T-cell (primary cell): ENCODE results near the gene DOCK11. TPM values are rescaled to one million over a fixed set of nuclear protein-coding genes. Genes with fewer than 3 reads are reported as not detected.

Experiments used
- ATAC-seq, 4 experiments: fragments of 200-7000 bp in 3 of 4; fragments of 150-1000 bp in 1 of 4; cut with Tn5 transposase; replicated peaks in 1 of 4; 1 replicate in 3 of 4; 2 replicates in 1 of 4; pipeline ENCODE4 v1.10.0; 2021; ENCODE audit warnings: moderate library complexity in 3 of 4, mild to moderate bottlenecking in 2 of 4, moderate number of reproducible peaks in 1 of 4
- CTCF ChIA-PET, 2 donors: fragments of 300-600 bp; sonication (Branson Sonifier 250); formaldehyde crosslinking; loops; one replicate each; lab custom pipeline; 2022; ENCODE audit warnings: antibody characterized with exemption in 2 of 2; lab: Charles Lee
- POLR2A ChIA-PET, 2 donors: fragments of 300-600 bp; sonication (Branson Sonifier 250); formaldehyde crosslinking; loops; one replicate each; lab custom pipeline; 2022; ENCODE audit warnings: antibody characterized with exemption in 2 of 2; lab: Charles Lee
- DNase-seq, 35 experiments: peaks; one replicate each; pipeline versions ENCODE4 v3.0.0 to v3.0.0-alpha.2; 2013 to 2023
- H3K27ac ChIP-seq: one replicate; pipeline ENCODE4 v1.5.1; 2013; ENCODE audit warnings: low read length
- H3K27me3 ChIP-seq, 2 experiments: replicated peaks in 1 of 2; 1 replicate in 1 of 2; 2 replicates in 1 of 2; pipeline versions ENCODE4 v1.6.1 to v1.7.0; 2013; ENCODE audit warnings: low read length in 1 of 2, mixed read lengths in 1 of 2; ENCODE audit not compliant: control insufficient read depth in 2 of 2, insufficient read depth in 2 of 2; ENCODE audit errors: extremely low read depth in 1 of 2
- H3K36me3 ChIP-seq, 2 donors: 1 replicate in 1 of 2; 2 replicates in 1 of 2; pipeline versions ENCODE4 v1.6.1 to v1.7.0; 2013; ENCODE audit warnings: low read length in 1 of 2; ENCODE audit not compliant: control insufficient read depth in 2 of 2, insufficient read depth in 1 of 2; ENCODE audit errors: extremely low read depth in 1 of 2
- H3K4me1 ChIP-seq, 2 experiments: 1 replicate in 1 of 2; 2 replicates in 1 of 2; pipeline versions ENCODE4 v1.6.1 to v1.7.0; 2013; ENCODE audit warnings: low read length in 2 of 2, mixed read lengths in 1 of 2; ENCODE audit not compliant: insufficient read depth in 2 of 2, control insufficient read depth in 1 of 2; ENCODE audit errors: extremely low read depth in 1 of 2
- H3K4me3 ChIP-seq, 2 donors: 1 replicate in 1 of 2; 2 replicates in 1 of 2; pipeline versions ENCODE4 v1.5.1 to v1.7.0; 2013; ENCODE audit warnings: mild to moderate bottlenecking in 2 of 2, low read length in 1 of 2, moderate library complexity in 1 of 2; ENCODE audit not compliant: control insufficient read depth in 1 of 2; ENCODE audit errors: extremely low read depth in 1 of 2
- H3K9me3 ChIP-seq: 2 replicates; pipeline ENCODE4 v1.7.0; 2013
- H3K27ac Mint-ChIP-seq, 2 donors: one replicate each; pipeline ENCODE4 v1.8.0; 2020 to 2021; ENCODE audit warnings: mild to moderate bottlenecking in 2 of 2, mixed read lengths in 2 of 2
- H3K27me3 Mint-ChIP-seq, 2 donors: one replicate each; pipeline ENCODE4 v1.8.0; 2021 to 2022; ENCODE audit warnings: mixed read lengths in 2 of 2
- H3K36me3 Mint-ChIP-seq: one replicate; pipeline ENCODE4 v1.8.0; 2021; ENCODE audit warnings: mixed read lengths
- H3K4me1 Mint-ChIP-seq, 3 donors: one replicate each; pipeline ENCODE4 v1.8.0; 2020 to 2022; ENCODE audit warnings: mixed read lengths in 3 of 3, mild to moderate bottlenecking in 1 of 3
- H3K4me3 Mint-ChIP-seq, 3 donors: one replicate each; pipeline ENCODE4 v1.8.0; 2020 to 2022; ENCODE audit warnings: mild to moderate bottlenecking in 3 of 3, mixed read lengths in 3 of 3, moderate library complexity in 3 of 3
- H3K9me3 Mint-ChIP-seq, 3 donors: one replicate each; pipeline ENCODE4 v1.8.0; 2020 to 2022; ENCODE audit warnings: mixed read lengths in 3 of 3
- WGBS: methylation state at CpG from one replicate; pipeline ENCODE4 v1.1.5; 2013; ENCODE audit warnings: missing lambda C conversion rate; ENCODE audit not compliant: insufficient coverage; 5-methylcytosine and 5-hydroxymethylcytosine counted together
- total RNA-seq, 35 experiments: library from RNA in 6 of 35; stranded (reverse) in 6 of 35; fragments of 120-200 nt in 1 of 35; gene quantifications; one replicate each; pipeline versions ENCODE4 v1.2.1 to v1.2.4 and lab custom pipeline; 2013 to 2026

The DOCK11 gene
- total RNA-seq, 5 donors from 2014 or later (not counting 1 experiment from before 2014, with no cell fraction given), result 90.7 to 102 (median 94.5) TPM

DNA sequence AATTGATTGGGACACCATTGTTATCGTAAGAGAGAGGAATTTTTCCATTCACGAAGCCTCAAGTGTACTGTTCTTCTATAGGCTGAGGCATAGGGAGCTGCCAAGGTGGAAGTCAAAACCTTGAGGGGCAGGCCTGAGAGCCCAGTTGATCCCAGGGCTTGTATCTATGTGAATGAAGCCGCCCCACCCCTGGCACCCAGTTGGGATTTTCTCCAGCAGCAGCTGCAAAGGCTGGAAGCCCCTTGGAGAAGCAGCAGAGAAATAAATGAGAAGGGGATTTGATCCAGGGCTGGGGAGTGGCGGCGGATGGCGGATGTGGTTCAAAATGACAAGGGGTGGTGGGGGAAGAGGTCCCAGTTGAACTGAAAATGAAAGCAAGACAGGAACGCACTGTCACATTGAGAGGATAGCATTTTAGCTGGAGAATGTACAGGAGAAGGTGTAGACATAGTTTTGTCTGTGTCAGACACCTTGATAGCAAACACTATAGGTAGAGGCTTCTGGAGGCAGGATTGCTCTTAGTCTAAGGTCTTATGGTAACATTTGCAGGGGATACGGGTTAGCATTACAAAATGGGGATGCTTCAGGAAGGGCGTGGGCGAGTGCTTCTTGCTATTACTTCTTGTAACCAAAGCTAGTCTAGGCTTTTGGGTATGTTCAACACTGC is 32.6 kb downstream of the DOCK11 start:
- Histone ChIP-seq H3K27me3 (no peaks in the 10 kb centered on the region), H3K36me3 (peaks cover 0 to 4% of the 10 kb centered on the region in 2 donors), H3K4me3 (peak overlapping the region; percentile 55 to 68), H3K27ac (peak overlapping the region; percentile 89), H3K4me1 (peaks cover 27 to 69% of the 10 kb centered on the region in 2 experiments), H3K9me3 (no peaks in the 10 kb centered on the region)
- Mint-ChIP-seq H3K9me3 (peaks cover 0 to 3% (median 0%) of the 10 kb centered on the region in 3 donors), H3K27ac (peak overlapping the region; percentile 94 to 97), H3K4me3 (peak overlapping the region; percentile 73 to 89 (median 83)), H3K27me3 (peaks cover 0 to 4% of the 10 kb centered on the region in 2 donors), H3K4me1 (peaks cover 71 to 84% (median 78%) of the 10 kb centered on the region in 3 donors), H3K36me3 (peaks cover 9% of the 10 kb centered on the region)
- ChIA-PET CTCF (interaction anchor here (0.6 to 2.0 kb wide), 6 partner anchors 8 to 441 kb away, joined by 3 to 5 read pairs (median 3); partner anchors contain the start of gene DOCK11 (in 1 of the 2)), POLR2A (interaction anchor here (0.5 to 1.9 kb wide), 6 partner anchors 27 to 1318 kb away, joined by 3 to 8 read pairs (median 4); partner anchors contain the start of gene DOCK11 (in 1 of the 2))
- ATAC-seq (peak; percentile 76 to 81 (median 80)), DNase-seq (peak in 34 of 35 experiments; percentile 28 to 76 (median 47))
- 0% methylated on average over 1 of the region's 10 CpGs for WGBS

DNA sequence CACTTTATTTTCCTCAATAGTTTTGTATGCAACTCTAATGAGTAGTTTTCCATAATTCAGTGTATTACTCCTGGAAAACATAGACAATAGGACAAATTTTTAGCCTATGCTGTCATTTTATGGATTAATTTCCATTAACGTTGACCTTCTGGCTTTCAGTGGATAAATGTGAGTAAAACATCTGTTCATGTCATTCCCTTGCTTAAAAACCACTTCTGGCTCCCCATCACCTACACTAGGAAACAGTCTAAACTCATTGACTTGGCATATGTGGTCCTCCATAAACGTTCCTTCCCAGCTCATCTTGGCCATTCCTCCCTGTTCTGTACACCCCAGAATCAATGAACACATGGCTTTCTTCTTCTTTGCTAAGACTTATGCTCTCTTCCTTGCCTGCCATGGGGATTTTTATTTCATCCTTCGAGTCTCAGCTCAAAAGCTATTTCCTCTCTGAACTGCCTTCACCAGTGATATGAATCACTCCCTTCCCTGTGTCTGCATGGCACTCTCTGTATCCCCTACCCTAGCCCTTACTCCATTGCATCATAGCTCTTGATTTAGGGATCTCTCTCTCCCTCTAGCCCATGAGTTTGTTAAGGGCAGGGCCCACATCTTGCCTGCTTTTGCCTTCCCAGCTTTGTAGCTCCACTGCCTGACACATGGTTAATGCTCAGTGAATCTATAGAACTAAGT is 34.8 kb downstream of the DOCK11 start:
- H3K36me3 ChIP-seq, result peaks cover 0 to 4% of the 10 kb centered on the region in 2 donors
- Mint-ChIP-seq H3K4me1 (peaks cover 77 to 85% (median 80%) of the 10 kb centered on the region in 3 donors), H3K36me3 (peaks cover 9% of the 10 kb centered on the region), H3K27me3 (peaks cover 0 to 4% of the 10 kb centered on the region in 2 donors), H3K27ac (peak overlapping the region; percentile 94 to 97), H3K4me3 (peak overlapping the region in 2 of 3 donors; percentile 39 to 42), H3K9me3 (peaks cover 0 to 3% (median 0%) of the 10 kb centered on the region in 3 donors)
- no peaks in the 10 kb centered on the region for H3K9me3 ChIP-seq
- peak overlapping the region; percentile 89 for H3K27ac ChIP-seq
- peaks cover 22 to 51% of the 10 kb centered on the region in 2 experiments for H3K4me1 ChIP-seq
- DNase-seq (peak in 1 of 35 experiments; percentile 28), ATAC-seq (no peak)
- POLR2A ChIA-PET, result interaction anchor here (0.6 to 1.3 kb wide), 6 partner anchors 14 to 39 kb away, joined by 3 to 12 read pairs (median 4); partner anchors contain the start of gene DOCK11 (in 1 of the 2)
- WGBS, result 67% methylated on average over 1 of the region's 3 CpGs
- H3K27me3 ChIP-seq, result no peaks in the 10 kb centered on the region
- no peak overlapping the region for H3K4me3 ChIP-seq
- CTCF ChIA-PET, result interaction anchor here in 1 of 2 donors (0.9 to 2.0 kb wide), 3 partner anchors 9 to 73 kb away, joined by 3 to 7 read pairs (median 4); no protein-coding TSS in a partner anchor

DNA sequence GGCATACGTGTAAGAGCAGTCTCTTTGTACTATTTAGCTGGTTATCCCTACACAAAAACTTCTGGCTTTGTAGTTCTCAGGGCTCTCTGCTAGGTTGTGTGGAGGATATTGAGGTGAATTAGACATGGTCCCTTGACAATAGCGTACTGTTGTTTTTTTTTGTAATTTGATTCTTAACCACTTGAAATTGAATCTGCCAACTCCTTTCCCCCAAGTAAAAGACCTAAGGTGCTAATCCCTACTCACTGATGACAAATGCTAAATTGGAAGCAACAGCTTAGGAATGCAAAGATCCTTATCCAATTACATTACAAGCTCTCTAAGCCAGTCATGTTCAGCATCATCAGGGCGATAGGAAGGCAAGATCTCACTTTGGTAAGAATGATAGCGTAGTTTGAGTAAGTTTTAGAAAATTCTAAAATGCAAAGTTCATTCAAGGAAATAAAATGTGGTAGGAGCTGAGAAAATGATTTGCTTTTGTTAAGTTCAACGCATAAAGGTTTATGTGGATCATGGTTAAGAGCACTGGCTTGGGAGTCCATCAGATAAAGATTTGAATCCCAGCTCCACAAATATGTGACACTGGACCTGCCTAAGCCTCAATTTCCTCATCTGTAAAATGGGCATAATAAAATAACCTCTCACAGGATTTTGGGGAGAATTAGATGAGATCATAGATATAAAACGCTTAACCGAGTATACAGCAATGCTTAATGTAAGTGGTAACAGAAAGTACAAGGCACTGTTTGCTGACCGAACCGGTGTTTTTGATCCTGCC is 39.3 kb downstream of the DOCK11 start:
- H3K4me1 Mint-ChIP-seq, result peaks cover 67 to 83% (median 77%) of the 10 kb centered on the region in 3 donors
- peaks cover 9% of the 10 kb centered on the region for H3K36me3 Mint-ChIP-seq
- no peaks in the 10 kb centered on the region for H3K27me3 Mint-ChIP-seq
- no peak for ATAC-seq
- Histone ChIP-seq H3K9me3 (no peaks in the 10 kb centered on the region), H3K4me1 (peaks cover 11 to 36% of the 10 kb centered on the region in 2 experiments), H3K36me3 (no peaks in the 10 kb centered on the region), H3K27me3 (no peaks in the 10 kb centered on the region), H3K27ac (no peak overlapping the region), H3K4me3 (no peak overlapping the region)
- no peak overlapping the region for H3K4me3 Mint-ChIP-seq
- DNase-seq, result no peak
- WGBS, result 82% methylated on average over 2 of the region's 9 CpGs
- no peaks in the 10 kb centered on the region for H3K9me3 Mint-ChIP-seq
- peak overlapping the region; percentile 76 to 78 for H3K27ac Mint-ChIP-seq
- POLR2A ChIA-PET, result interaction anchor here (0.5 to 0.7 kb wide), 3 partner anchors 34 to 51 kb away, joined by 3 to 4 read pairs (median 3); no protein-coding TSS in a partner anchor
- CTCF ChIA-PET, result interaction anchor here (1.1 to 2.2 kb wide), 6 partner anchors 13 to 701 kb away, joined by 3 to 17 read pairs (median 4); partner anchors contain the start of genes DOCK11 (in 1 of the 2) and PGRMC1 (in 1 of the 2)

DNA sequence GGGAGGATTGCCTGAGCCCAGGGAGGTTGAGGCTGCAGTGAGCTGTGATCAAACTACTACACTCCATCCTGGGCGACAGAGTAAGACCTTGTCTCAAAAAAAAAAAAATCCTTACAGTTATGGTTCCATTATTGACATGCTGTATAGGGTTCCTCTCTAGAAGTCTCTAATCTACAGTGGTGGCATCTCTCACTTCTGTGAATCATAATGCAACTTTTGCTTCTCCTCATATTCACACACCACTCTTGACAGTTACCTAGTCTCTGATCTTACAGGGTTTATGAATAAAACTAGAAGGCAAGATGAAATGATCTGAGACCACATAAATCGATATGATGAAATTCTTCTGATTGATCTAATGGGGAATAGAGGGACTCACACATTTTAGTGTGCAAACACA is 40.6 kb downstream of the DOCK11 start:
- ChIA-PET POLR2A (no interaction called here), CTCF (interaction anchor here in 1 of 2 donors (0.6 to 2.2 kb wide), 4 partner anchors 35 to 162 kb away, joined by 3 to 17 read pairs (median 3); partner anchors contain the start of gene DOCK11)
- H3K27me3 Mint-ChIP-seq, result no peaks in the 10 kb centered on the region
- peak overlapping the region; percentile 43 to 56 (median 49) for H3K4me3 Mint-ChIP-seq
- Histone ChIP-seq H3K36me3 (no peaks in the 10 kb centered on the region), H3K27ac (peak overlapping the region; percentile 61), H3K4me1 (peaks cover 2 to 27% of the 10 kb centered on the region in 2 experiments), H3K27me3 (no peaks in the 10 kb centered on the region), H3K4me3 (no peak overlapping the region), H3K9me3 (no peaks in the 10 kb centered on the region)
- ATAC-seq, result peak in 3 of 4 experiments; percentile 50 to 62 (median 53)
- peaks cover 3% of the 10 kb centered on the region for H3K36me3 Mint-ChIP-seq
- peak overlapping the region; percentile 73 to 78 for H3K27ac Mint-ChIP-seq
- no peaks in the 10 kb centered on the region for H3K9me3 Mint-ChIP-seq
- DNase-seq, result no peak
- H3K4me1 Mint-ChIP-seq, result peaks cover 60 to 78% (median 72%) of the 10 kb centered on the region in 3 donors
- WGBS, result no CpG with 5 or more reads among the region's 2 CpGs

DNA sequence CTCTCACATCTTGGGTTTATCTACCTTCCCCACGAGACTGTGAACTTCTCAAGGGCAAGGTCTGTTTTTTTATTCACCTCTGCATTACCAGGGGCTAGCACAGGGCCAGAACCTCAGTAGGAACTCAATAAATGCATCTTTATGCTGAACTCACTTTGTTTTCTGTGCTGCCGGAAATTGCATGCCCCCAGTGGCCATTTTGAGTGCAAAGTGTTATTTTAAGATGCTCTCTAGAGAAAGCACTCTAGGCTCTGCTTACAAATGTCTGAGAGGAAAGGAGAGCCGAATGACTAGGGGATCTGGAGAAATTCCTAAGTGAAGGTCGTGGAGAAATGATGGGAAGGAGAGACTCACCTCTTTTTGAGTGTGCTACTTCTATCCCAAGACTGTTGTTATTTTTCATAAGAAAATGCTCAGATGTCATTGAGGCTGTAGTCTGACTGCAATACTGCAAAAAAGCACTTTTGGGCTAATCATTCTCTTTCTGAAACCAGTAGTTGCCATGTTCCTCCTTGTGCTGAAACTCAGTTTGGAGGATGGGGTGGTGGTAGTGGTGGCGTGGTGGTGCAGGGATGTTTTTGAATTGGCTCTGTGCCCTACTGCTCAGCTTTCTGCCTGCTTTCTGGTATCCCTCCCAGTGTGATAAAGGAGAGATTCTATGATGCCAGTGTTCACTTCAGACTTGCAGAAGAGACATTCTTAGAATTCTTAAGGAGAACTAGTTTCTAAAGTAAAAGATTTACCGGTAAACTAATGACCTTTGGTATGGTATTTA is 41.3 kb downstream of the DOCK11 start:
- ChIA-PET CTCF (interaction anchor here in 1 of 2 donors (0.6 to 2.2 kb wide), 4 partner anchors 40 to 161 kb away, joined by 3 to 17 read pairs (median 5); partner anchors contain the start of gene DOCK11), POLR2A (interaction anchor here in 1 of 2 donors (0.7 kb wide), 1 partner anchor 41 kb away, joined by 3 read pairs; the partner anchor contains the start of gene DOCK11)
- ATAC-seq (peak; percentile 81 to 84 (median 83)), DNase-seq (peak in 33 of 35 experiments; percentile 14 to 73 (median 40))
- H3K9me3 Mint-ChIP-seq, result no peaks in the 10 kb centered on the region
- peak overlapping the region; percentile 73 to 78 for H3K27ac Mint-ChIP-seq
- H3K27me3 Mint-ChIP-seq, result no peaks in the 10 kb centered on the region
- Histone ChIP-seq H3K27ac (peak overlapping the region; percentile 61), H3K4me1 (peaks cover 2 to 23% of the 10 kb centered on the region in 2 experiments), H3K4me3 (no peak overlapping the region), H3K36me3 (no peaks in the 10 kb centered on the region), H3K9me3 (no peaks in the 10 kb centered on the region), H3K27me3 (no peaks in the 10 kb centered on the region)
- H3K36me3 Mint-ChIP-seq, result peaks cover 3% of the 10 kb centered on the region
- peak overlapping the region; percentile 43 to 56 (median 49) for H3K4me3 Mint-ChIP-seq
- no CpG with 5 or more reads among the region's 6 CpGs for whole genome bisulfite sequencing
- H3K4me1 Mint-ChIP-seq, result peaks cover 61 to 81% (median 76%) of the 10 kb centered on the region in 3 donors
